GM12878 (cell line): Measurements from ENCODE around the gene TMEM151A. TPM values are rescaled to one million over a fixed set of nuclear protein-coding genes. Genes with fewer than 3 reads are reported as not detected.

ENCODE experiments used
- CHD4 ChIP-seq: fragments of 200-600 bp; sonication (generic); IDR thresholded peaks from 2 replicates; pipeline ENCODE4 v1.6.1; 2016; ENCODE audit warnings: mild to moderate bottlenecking
- ESRRA ChIP-seq: IDR thresholded peaks from 2 replicates; pipeline ENCODE4 v1.6.1; 2012; ENCODE audit warnings: mild to moderate bottlenecking, low read length, improper control_type of control experiment
- IRF4 ChIP-seq: IDR thresholded peaks from 2 replicates; pipeline ENCODE4 v1.6.1; 2011; ENCODE audit warnings: low read depth, low read length
- MYB ChIP-seq: fragments of 150-350 bp; IDR thresholded peaks from 2 replicates; pipeline ENCODE4 v1.6.1; 2014; ENCODE audit warnings: mild to moderate bottlenecking, low read depth, low read length, borderline replicate concordance
- NR2C2 ChIP-seq: IDR thresholded peaks from 2 replicates; pipeline ENCODE4 v1.6.1; 2011; ENCODE audit warnings: borderline replicate concordance, low read depth; ENCODE audit not compliant: control insufficient read depth, insufficient read length
- PAX5 ChIP-seq: IDR thresholded peaks from 2 replicates; pipeline ENCODE4 v1.6.1; 2011; ENCODE audit warnings: low read depth, low read length, borderline replicate concordance
- RAD51 ChIP-seq: fragments of 450-650 bp; IDR thresholded peaks from 2 replicates; pipeline ENCODE4 v1.6.1; 2016; ENCODE audit warnings: moderate library complexity, mild to moderate bottlenecking, inconsistent platforms
- SPI1 ChIP-seq: IDR thresholded peaks from 2 replicates; pipeline ENCODE4 v1.6.1; 2011; ENCODE audit warnings: low read depth, mild to moderate bottlenecking, low read length, moderate library complexity, borderline replicate concordance; ENCODE audit not compliant: insufficient read depth
- STAT3 ChIP-seq: IDR thresholded peaks from 2 replicates; pipeline ENCODE4 v1.6.1; 2011; ENCODE audit warnings: low read depth, low read length, improper control_type of control experiment
- TCF7 ChIP-seq: IDR thresholded peaks from 2 replicates; pipeline ENCODE4 v1.6.1; 2014; ENCODE audit warnings: antibody characterized with exemption, borderline replicate concordance
- ZNF384 ChIP-seq: IDR thresholded peaks from 2 replicates; pipeline ENCODE4 v1.6.1; 2012; ENCODE audit warnings: low read depth, mild to moderate bottlenecking, low read length, improper control_type of control experiment, borderline replicate concordance
- ZNF622 ChIP-seq: fragments of 450-650 bp; IDR thresholded peaks from 2 replicates; pipeline ENCODE4 v1.6.1; 2017; ENCODE audit warnings: mild to moderate bottlenecking, inconsistent platforms
- polyA plus RNA-seq, 11 experiments: library from polyadenylated mRNA; depleted of rRNA in 4 of 11; unstranded in 6 of 11; stranded (reverse) in 5 of 11; fragments of >200 nt; fragmentation: Nextera tagmentation in 4 of 11; fragmentation: Illumina TruSeq in 1 of 11; extraction: Ambion mirVana in 4 of 11; extraction: Trizol in 1 of 11; gene quantifications; 1 replicate in 1 of 11; 2 replicates in 10 of 11; pipeline versions ENCODE4 v1.2.1 to v1.2.3, GENCODE V29; 2011 to 2016; ENCODE audit warnings: inconsistent platforms in 2 of 11, missing spikeins in 2 of 11, low read depth in 1 of 11
- total RNA-seq, 4 experiments: library from RNA; depleted of rRNA in 3 of 4; stranded (reverse); fragments of >200 nt in 3 of 4; fragmentation: Illumina TruSeq in 1 of 4; extraction: Trizol in 1 of 4; gene quantifications; 2 replicates each; pipeline versions ENCODE4 v1.2.1 to v1.2.3, GENCODE V29; 2013 to 2021
- TF ChIP-seq, protein P1 (sequence below): fragments of 450-650 bp; formaldehyde crosslinking; IDR thresholded peaks from 2 replicates; pipeline ENCODE4 v1.4.0; 2020; ENCODE audit warnings: mild to moderate bottlenecking, moderate library complexity
- TF ChIP-seq, protein P2 (sequence below): fragments of 450-650 bp; formaldehyde crosslinking; IDR thresholded peaks from 2 replicates; pipeline ENCODE4 v1.5.0; 2022; ENCODE audit warnings: mild to moderate bottlenecking, missing genetic modification characterization

TMEM151A gene
- total and polyA plus RNA-seq, 10 of the 15 experiments (the other 5 are each of a cell fraction or from before 2014, with no cell fraction given), result not detected

DNA sequence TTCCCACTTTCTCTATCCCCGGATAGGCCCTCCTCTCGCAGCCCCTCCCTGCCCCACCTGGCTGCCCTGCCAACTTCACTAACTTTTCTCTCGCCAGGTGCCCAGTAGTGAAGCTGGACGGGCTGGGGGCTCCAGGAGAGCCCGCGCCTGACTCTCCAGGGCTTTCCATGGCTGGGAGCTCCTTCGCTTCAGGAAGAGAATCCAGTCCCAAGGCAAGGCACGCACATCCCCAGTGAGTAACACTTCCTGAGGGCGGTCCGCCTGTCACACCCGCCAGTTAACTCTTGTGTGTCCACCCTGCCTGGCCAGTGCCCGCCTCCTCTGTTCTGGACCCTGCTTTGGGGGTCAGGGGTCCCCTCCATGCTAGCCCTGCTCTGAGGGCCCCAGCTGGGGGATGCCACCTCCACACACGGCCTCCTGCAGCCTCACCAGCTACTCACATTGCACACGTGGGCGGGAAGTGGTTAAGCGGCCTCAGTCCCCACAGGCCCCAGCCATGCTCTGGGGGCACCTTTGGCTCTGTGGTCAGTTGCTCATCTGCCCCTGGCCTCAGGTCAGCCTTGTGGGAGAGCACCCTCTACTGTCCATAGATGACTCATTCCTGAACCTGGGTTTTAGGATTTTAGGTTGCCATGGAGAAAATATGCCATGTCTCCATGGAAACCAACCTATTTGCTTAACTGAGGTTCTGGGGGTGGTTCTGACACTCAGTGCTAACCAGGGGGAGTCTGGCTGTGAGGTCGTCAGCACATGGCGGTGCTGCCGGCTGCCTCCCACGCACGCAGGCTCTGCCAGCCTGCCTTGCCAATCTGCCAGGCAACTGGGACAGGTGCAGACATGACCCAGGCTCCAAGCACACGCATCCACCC lies 44.8 kb downstream of the TMEM151A start, which contains the start of gene RIN1 (continued):
- TF ChIP-seq, protein P1, sequence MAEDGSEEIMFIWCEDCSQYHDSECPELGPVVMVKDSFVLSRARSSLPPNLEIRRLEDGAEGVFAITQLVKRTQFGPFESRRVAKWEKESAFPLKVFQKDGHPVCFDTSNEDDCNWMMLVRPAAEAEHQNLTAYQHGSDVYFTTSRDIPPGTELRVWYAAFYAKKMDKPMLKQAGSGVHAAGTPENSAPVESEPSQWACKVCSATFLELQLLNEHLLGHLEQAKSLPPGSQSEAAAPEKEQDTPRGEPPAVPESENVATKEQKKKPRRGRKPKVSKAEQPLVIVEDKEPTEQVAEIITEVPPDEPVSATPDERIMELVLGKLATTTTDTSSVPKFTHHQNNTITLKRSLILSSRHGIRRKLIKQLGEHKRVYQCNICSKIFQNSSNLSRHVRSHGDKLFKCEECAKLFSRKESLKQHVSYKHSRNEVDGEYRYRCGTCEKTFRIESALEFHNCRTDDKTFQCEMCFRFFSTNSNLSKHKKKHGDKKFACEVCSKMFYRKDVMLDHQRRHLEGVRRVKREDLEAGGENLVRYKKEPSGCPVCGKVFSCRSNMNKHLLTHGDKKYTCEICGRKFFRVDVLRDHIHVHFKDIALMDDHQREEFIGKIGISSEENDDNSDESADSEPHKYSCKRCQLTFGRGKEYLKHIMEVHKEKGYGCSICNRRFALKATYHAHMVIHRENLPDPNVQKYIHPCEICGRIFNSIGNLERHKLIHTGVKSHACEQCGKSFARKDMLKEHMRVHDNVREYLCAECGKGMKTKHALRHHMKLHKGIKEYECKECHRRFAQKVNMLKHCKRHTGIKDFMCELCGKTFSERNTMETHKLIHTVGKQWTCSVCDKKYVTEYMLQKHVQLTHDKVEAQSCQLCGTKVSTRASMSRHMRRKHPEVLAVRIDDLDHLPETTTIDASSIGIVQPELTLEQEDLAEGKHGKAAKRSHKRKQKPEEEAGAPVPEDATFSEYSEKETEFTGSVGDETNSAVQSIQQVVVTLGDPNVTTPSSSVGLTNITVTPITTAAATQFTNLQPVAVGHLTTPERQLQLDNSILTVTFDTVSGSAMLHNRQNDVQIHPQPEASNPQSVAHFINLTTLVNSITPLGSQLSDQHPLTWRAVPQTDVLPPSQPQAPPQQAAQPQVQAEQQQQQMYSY, result no peak
- TF ChIP-seq SPI1, result no peak
- TF ChIP-seq ZNF384, result no peak
- no peak for TF ChIP-seq TCF7
- TF ChIP-seq CHD4, result no peak
- TF ChIP-seq ESRRA, result no peak
- no peak for TF ChIP-seq STAT3
- TF ChIP-seq NR2C2, result no peak
- peak; percentile 54; the same call in 1 of the 2 replicates for TF ChIP-seq RAD51
- TF ChIP-seq MYB, result no peak
- TF ChIP-seq, protein P2, sequence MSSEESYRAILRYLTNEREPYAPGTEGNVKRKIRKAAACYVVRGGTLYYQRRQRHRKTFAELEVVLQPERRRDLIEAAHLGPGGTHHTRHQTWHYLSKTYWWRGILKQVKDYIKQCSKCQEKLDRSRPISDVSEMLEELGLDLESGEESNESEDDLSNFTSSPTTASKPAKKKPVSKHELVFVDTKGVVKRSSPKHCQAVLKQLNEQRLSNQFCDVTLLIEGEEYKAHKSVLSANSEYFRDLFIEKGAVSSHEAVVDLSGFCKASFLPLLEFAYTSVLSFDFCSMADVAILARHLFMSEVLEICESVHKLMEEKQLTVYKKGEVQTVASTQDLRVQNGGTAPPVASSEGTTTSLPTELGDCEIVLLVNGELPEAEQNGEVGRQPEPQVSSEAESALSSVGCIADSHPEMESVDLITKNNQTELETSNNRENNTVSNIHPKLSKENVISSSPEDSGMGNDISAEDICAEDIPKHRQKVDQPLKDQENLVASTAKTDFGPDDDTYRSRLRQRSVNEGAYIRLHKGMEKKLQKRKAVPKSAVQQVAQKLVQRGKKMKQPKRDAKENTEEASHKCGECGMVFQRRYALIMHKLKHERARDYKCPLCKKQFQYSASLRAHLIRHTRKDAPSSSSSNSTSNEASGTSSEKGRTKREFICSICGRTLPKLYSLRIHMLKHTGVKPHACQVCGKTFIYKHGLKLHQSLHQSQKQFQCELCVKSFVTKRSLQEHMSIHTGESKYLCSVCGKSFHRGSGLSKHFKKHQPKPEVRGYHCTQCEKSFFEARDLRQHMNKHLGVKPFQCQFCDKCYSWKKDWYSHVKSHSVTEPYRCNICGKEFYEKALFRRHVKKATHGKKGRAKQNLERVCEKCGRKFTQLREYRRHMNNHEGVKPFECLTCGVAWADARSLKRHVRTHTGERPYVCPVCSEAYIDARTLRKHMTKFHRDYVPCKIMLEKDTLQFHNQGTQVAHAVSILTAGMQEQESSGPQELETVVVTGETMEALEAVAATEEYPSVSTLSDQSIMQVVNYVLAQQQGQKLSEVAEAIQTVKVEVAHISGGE (CRISPR knock-in tag), result no peak
- peak; percentile 62; the same call in 1 of the 2 replicates for TF ChIP-seq PAX5
- TF ChIP-seq IRF4, result peak; percentile 85
- TF ChIP-seq ZNF622, result no peak
- TF ChIP-seq, all 136 proteins: peak for 56
